Glomerular visceral epithelial cell (primary cell): ENCODE measurements around the gene KRTAP12-1.

Source experiments
- DNase-seq: peaks from one replicate; pipeline ENCODE4 v3.0.0-alpha.2; 2016; ENCODE audit errors: extremely low spot score

Gene KRTAP12-1

GRCh38 chr21:44711327-44712202 is 29.6 kb upstream of the KRTAP12-1 start, which contains the start of gene TSPEAR:
TSPEAR (minus strand) TSS chr21:44711572; CDS start chr21:44711514, 58 bp downstream.
- DNase-seq = no peak

DNA sequence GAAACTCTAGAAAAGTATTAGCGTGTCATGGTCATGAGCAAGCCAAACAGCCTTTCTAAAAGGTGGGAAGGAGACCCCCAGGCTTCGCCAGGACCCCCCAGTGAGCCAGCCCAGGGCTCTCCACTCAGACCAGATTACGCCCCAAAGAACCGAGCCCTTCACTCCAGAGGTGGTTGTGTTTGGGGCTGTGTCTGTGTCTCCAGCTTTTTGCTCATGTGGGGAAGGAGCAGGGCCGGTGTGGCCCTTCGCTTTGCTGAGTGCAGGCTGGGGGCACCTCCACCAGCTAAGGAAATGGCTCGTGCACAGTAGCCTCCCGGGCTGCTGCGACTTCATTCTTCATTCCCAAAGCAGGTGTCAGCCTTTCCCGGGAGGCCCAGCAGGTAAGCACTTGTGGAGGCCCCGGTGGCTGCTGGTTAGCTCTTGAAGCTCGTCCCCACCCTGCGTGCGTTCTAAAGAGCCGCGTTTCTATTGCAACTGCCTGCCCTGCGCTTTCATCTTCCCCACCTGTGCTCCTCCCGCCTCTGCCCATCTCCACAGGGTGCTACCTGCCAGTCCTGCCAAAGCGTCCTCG is 28.9 kb upstream of the KRTAP12-1 start:
- DNase-seq = no peak

DNA sequence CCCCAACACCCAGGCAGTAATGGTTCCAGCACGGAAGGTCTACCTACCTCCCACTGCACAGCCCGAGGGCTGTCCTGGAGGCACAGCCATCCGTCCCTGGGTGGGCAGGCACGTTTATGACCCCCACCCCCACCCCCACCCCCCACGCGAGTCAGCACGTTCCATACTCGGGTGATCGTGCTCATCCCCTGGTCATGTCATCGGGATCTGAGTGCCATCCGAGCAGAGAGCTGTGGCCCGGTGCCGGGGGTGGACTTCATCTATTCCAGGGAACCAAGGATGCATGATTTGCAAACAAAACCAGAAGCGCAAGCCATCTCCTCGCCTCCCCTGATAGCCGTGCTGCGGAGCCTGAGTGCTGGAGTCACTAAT is 28.3 kb upstream of the KRTAP12-1 start:
- no peak for DNase-seq

DNA sequence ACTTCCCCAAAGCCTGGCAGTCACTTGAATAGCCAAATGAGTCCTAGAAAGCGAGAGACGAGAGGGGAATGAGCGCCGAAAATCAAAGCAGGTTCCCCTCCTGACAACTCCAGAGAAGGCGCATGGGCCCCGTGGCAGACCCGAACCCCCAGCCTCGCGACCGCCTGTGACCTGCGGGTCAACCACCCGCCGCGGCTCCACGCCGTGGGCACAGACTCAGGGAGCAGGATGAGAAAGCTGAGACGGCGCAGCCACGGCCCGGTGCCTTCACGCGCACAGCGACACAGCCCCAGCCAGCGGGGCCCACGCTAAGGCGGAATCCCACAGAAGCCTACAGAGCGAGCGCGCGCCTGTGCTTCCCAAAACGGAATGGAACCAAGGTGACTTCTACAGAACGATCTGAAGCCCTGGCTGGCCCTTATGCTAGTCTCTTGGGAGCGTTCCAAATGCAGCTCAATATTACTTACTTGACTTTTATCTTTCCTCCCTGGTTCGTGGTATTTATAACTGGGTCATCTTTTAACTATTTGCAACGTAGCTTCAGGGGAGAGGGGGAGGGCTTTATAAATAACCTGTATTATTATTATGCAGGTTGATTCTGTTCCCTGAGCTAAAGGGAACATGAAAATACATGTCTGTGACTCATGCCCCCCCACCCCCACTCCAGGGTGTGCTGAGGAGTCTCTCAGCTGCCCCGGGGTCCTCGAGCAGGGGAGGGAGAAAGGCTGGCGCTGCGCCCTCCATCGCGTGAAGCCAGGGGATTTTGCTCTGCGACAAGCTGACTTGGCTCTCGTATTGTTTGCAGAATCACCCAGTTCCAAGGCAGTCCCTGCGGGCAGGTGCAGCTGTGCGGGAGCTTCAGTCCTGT is 27.7 kb upstream of the KRTAP12-1 start:
- DNase-seq = no peak

- DNase-seq = no peak
Observed at GRCh38 chr21:44708866-44709425, 27.0 kb upstream of the KRTAP12-1 start.

GRCh38 chr21:44708213-44708865 is 26.4 kb upstream of the KRTAP12-1 start:
- no peak for DNase-seq

DNA sequence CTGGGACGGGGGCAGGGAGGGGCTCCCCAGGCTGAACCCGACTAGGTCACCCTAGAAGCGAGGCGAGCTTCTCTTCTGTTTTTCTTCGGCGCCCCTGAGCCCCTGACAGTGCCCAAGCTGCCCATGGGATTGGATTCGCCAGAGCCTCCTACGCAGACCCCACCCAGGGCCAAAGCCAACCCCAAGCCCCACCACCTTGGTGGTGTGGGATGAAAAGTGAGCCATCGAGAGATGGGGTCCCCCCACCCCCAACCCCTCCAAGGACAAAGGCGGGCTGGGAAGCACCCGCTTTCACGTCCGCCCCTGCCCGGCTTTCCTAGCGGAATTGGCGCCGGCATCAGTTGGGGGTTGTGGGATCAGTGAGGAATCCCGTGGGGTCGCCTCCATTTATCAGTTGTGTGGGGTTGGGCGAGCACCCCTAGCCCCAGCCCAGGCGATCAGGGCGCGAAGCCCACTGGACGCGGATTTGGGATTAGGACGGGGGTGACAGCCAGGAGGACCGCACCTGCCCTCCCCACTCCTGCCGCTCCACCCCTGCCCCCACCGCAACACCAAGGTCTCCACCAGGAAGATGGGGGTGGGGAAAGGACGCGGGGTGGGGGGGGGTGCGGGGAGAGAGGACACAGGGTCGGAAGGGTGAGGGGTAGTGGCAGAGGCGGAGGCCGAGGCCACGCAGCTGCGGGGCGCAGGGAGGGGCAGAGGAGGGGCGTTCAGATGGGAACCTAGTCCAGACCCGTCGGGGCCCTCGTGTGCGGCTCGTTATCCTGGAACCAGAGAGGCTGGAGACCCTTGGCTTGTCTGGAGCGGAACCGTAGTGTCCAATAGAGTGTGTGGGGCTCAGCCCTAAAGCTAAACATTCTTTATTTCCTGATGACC is 25.0 kb upstream of the KRTAP12-1 start:
- no peak for DNase-seq

GRCh38 chr21:44706026-44706705 is 24.2 kb upstream of the KRTAP12-1 start:
- no peak for DNase-seq

- no peak for DNase-seq
Observed at GRCh38 chr21:44704636-44705001, 22.7 kb upstream of the KRTAP12-1 start.

GRCh38 chr21:44703731-44704635 is 22.0 kb upstream of the KRTAP12-1 start:
- no peak for DNase-seq

DNA sequence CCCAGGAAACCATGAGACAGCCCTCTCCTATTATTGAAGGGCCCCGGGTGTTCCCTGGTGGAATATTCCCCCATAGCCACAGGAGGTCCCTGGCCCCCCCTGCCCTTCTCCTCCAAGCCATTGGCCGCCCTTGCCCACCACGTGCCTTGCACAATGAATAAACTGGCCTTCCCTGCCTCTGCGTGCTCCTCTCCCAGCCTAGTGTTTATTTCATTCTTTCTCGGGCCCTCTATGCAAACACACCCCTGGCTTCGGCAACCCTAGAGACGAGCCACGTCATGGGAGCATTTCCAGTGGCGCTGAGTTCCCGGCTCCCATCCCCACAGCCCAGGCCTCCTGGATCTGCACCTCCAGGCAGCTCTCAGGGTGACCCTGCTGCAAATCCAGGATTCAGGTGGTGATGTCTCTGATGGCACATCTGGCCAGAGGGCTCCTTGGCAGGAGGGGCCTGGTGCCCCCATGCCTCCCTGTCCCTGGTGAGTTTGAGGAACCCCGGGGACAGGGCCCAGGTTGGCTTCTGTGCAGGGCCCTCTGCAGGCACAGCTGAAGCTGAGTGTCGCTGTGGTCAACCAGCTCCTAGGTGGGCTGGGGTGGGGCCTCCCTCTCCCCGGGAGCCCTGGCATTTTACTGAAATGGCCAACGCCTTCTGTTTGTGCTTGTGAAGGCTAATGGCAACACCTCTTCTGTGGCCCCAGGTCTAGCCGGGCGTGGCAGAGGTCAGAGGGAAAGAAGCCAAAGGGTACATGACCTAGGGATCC is 21.2 kb upstream of the KRTAP12-1 start:
- DNase-seq = no peak

- DNase-seq = no peak
Observed at GRCh38 chr21:44702111-44702972, 20.4 kb upstream of the KRTAP12-1 start.

DNA sequence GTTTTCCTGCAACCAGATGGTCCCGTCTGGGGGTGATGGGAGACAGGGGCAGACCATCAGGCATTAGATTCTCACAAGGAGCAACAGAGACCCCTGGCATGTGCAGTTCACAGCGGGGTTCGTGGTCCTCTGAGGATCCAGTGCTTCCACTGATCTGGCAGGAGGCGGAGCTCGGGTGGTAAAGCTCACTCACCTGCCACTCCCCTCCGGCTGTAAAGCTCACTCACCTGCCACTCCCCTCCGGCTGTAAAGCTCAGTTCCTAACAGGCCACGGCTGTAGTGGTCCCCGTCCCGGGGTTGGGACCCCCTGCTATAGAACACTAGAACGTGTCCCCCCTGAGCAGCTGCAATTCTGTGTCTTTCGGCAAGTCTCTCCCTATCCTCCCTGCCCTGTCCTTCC is 19.6 kb upstream of the KRTAP12-1 start:
- DNase-seq = no peak

DNA sequence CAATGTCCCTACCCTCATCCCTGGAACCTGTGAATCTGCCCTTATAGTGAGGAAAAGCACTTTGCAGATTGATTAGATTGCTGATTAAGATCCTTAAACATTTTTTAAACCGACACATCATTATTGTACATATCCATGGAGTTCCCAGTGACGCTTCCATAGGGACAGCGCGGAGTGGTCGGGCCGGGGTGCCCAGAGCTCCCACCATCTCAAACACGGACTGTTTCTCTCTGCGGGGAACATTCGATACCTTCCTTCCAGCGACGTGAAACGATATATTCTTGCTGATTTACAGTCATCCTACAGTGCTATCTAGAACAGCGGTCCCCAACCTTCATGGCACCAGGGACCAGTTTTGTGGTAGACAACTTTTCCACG is 19.0 kb upstream of the KRTAP12-1 start:
- DNase-seq = no peak

DNA sequence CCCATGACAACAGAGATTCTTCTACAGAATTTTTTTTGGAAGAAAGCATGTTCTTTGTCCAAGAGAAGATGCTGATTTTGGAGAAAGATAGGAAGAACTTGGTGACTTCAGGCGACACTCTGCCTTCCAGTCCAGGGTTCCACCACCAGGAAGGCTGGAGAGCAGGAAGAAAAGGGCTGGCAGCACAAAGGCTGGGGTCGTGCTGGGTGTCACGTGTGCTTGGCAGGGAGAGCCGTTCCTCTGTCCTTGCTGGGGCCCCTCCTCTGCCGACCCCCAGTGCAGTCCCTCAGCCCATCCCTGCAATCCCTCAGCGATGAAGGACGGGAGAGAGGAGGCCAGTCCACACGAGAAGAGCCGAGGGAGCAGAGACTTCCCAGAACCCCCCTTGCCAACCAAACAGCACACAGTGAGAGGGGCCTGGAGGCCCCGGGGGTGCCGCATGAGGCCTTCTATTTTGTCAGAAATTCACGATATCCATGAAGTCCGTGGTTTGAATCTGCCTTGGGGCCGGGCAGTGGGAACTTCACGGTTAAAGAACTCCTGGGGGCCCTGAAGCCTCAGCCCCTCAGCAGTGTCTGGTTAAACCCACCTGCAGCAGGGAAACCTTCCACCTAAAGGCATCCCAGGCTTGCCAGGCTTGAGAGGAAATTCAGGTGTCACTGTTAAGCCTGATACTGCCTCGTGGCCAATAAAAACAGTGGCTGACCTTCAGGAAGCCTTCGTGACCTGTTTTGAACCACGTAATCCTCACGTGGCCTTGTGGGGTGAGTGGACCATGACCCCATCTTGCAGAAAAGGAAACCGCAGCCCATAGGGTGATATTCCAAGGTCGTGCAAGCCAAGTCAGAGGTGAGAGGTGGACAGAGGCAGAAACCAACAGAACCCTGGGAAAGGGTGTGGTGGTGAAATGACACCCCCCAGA is 18.4 kb upstream of the KRTAP12-1 start:
- DNase-seq = no peak

DNA sequence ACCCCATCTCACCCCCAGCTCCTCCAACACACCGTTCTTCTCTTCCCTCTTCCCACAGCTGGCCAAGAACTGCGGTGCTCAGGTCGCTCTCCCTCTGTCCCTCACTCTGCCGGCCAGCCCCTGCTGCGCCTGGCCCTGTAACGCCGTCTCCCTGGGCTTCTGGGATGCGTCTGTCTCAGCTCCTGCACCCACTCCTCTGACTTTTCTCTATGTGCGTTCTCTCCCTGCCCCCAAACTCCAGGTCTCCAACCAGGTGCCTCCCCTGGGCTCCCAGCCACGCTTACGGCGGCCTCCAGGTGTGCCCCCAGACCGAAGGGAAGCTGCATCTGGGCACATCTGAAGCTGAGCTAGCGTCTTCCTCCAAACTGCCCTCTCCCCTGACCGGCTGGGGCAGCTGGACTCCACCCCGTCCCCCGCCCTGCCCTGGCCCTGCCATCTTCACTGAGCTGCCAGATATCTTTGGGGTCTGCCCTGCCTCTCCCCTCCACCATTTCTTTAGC is 17.6 kb upstream of the KRTAP12-1 start:
- DNase-seq = no peak
